Large intestine (tissue), 3 donors: Measurements from ENCODE around the gene NCAM2. TPM values are rescaled to one million over a fixed set of nuclear protein-coding genes. Genes with fewer than 3 reads are reported as not detected.

Experiments used
- DNase-seq, 2 donors: peaks; one replicate each; pipeline versions ENCODE4 v3.0.0 to v3.0.0-alpha.2; 2013
- H3K27ac ChIP-seq: one replicate; pipeline ENCODE4 v1.5.1; 2013; ENCODE audit warnings: low read length
- H3K27me3 ChIP-seq: 2 replicates; pipeline ENCODE4 v1.6.1; 2013; ENCODE audit warnings: low read length; ENCODE audit not compliant: control insufficient read depth, insufficient read depth
- H3K36me3 ChIP-seq: 2 replicates; pipeline ENCODE4 v1.6.1; 2013; ENCODE audit warnings: low read length; ENCODE audit not compliant: control insufficient read depth, insufficient read depth
- H3K4me1 ChIP-seq: one replicate; pipeline ENCODE4 v1.6.1; 2013; ENCODE audit warnings: low read length; ENCODE audit not compliant: control insufficient read depth, insufficient read depth
- H3K4me3 ChIP-seq: one replicate; pipeline ENCODE4 v1.5.1; 2013; ENCODE audit warnings: low read length
- H3K9me3 ChIP-seq: one replicate; pipeline ENCODE4 v1.6.1; 2013; ENCODE audit warnings: mild to moderate bottlenecking, low read depth, low read length, moderate library complexity; ENCODE audit not compliant: control insufficient read depth
- WGBS: methylation state at CpG from one replicate; pipeline ENCODE4 v1.1.5; 2013; ENCODE audit warnings: low lambda C conversion rate; ENCODE audit not compliant: insufficient coverage; 5-methylcytosine and 5-hydroxymethylcytosine counted together
- polyA plus RNA-seq: library from polyadenylated mRNA; unstranded; fragments of 120-200 nt; gene quantifications from one replicate; pipeline ENCODE4 v1.2.1, GENCODE V29; 2013

Gene NCAM2
- polyA plus RNA-seq, 1 donor, result 7.7 TPM

- DNase-seq, result no peak
- H3K9me3 ChIP-seq, result no peaks in the 10 kb centered on the region
- H3K4me1 ChIP-seq, result no peaks in the 10 kb centered on the region
- no peak overlapping the region for H3K27ac ChIP-seq
- H3K4me3 ChIP-seq, result no peak overlapping the region
- WGBS, result 65% methylated on average over 2 of the region's 5 CpGs
- no peaks in the 10 kb centered on the region for H3K27me3 ChIP-seq
- H3K36me3 ChIP-seq, result no peaks in the 10 kb centered on the region
Observed at GRCh38 chr21:21204366-21204996, 206.3 kb downstream of the NCAM2 start.

GRCh38 chr21:21205604-21206003 lies 207.4 kb downstream of the NCAM2 start:
- no CpG with 5 or more reads among the region's 1 CpG for WGBS

GRCh38 chr21:21210552-21210951 lies 212.3 kb downstream of the NCAM2 start:
- H3K27me3 ChIP-seq, result no peaks in the 10 kb centered on the region
- WGBS, result no CpG with 5 or more reads among the region's 2 CpGs
- H3K27ac ChIP-seq, result no peak overlapping the region
- H3K4me3 ChIP-seq, result no peak overlapping the region
- no peaks in the 10 kb centered on the region for H3K9me3 ChIP-seq
- no peaks in the 10 kb centered on the region for H3K36me3 ChIP-seq
- no peak for DNase-seq
- H3K4me1 ChIP-seq, result no peaks in the 10 kb centered on the region

More at GRCh38 chr21:21205604-21206003, 207.4 kb downstream of the NCAM2 start:
- Histone ChIP-seq H3K4me3 (no peak overlapping the region), H3K9me3 (no peaks in the 10 kb centered on the region), H3K4me1 (no peaks in the 10 kb centered on the region), H3K27ac (no peak overlapping the region), H3K36me3 (no peaks in the 10 kb centered on the region), H3K27me3 (no peaks in the 10 kb centered on the region)
- no peak for DNase-seq

GRCh38 chr21:21213297-21213696 lies 215.1 kb downstream of the NCAM2 start:
- 100% methylated on average over 1 of the region's 1 CpG for WGBS
- Histone ChIP-seq H3K27ac (no peak overlapping the region), H3K27me3 (no peaks in the 10 kb centered on the region), H3K36me3 (no peaks in the 10 kb centered on the region), H3K4me1 (no peaks in the 10 kb centered on the region), H3K9me3 (no peaks in the 10 kb centered on the region), H3K4me3 (no peak overlapping the region)
- no peak for DNase-seq

- Histone ChIP-seq H3K4me1 (no peaks in the 10 kb centered on the region), H3K9me3 (no peaks in the 10 kb centered on the region), H3K36me3 (no peaks in the 10 kb centered on the region), H3K4me3 (no peak overlapping the region), H3K27me3 (no peaks in the 10 kb centered on the region), H3K27ac (no peak overlapping the region)
- no peak for DNase-seq
- 65% methylated on average over 2 of the region's 2 CpGs for WGBS
Observed at GRCh38 chr21:21216047-21216446, 217.8 kb downstream of the NCAM2 start.

- H3K4me3 ChIP-seq, result no peak overlapping the region
- WGBS, result no CpG with 5 or more reads among the region's 1 CpG
- no peak overlapping the region for H3K27ac ChIP-seq
- no peaks in the 10 kb centered on the region for H3K36me3 ChIP-seq
- H3K9me3 ChIP-seq, result no peaks in the 10 kb centered on the region
- DNase-seq, result no peak
- H3K4me1 ChIP-seq, result no peaks in the 10 kb centered on the region
- H3K27me3 ChIP-seq, result no peaks in the 10 kb centered on the region
Observed at GRCh38 chr21:21226472-21226871, 228.3 kb downstream of the NCAM2 start.

GRCh38 chr21:21230672-21231071 lies 232.5 kb downstream of the NCAM2 start:
- no peak overlapping the region for H3K27ac ChIP-seq
- no peaks in the 10 kb centered on the region for H3K27me3 ChIP-seq
- H3K9me3 ChIP-seq, result no peaks in the 10 kb centered on the region
- H3K4me3 ChIP-seq, result no peak overlapping the region
- no peaks in the 10 kb centered on the region for H3K4me1 ChIP-seq
- H3K36me3 ChIP-seq, result no peaks in the 10 kb centered on the region
- DNase-seq, result no peak
- 43% methylated on average over 3 of the region's 3 CpGs for WGBS

GRCh38 chr21:21231913-21232312 lies 233.7 kb downstream of the NCAM2 start:
- no peak overlapping the region for H3K4me3 ChIP-seq

GRCh38 chr21:21232320-21232719 lies 234.1 kb downstream of the NCAM2 start:
- no peak overlapping the region for H3K4me3 ChIP-seq
- DNase-seq, result no peak
- no peaks in the 10 kb centered on the region for H3K27me3 ChIP-seq
- no peak overlapping the region for H3K27ac ChIP-seq
- WGBS, result 50% methylated on average over 1 of the region's 1 CpG
- no peaks in the 10 kb centered on the region for H3K9me3 ChIP-seq
- no peaks in the 10 kb centered on the region for H3K36me3 ChIP-seq
- no peaks in the 10 kb centered on the region for H3K4me1 ChIP-seq

More at GRCh38 chr21:21231913-21232312, 233.7 kb downstream of the NCAM2 start:
- no peaks in the 10 kb centered on the region for H3K9me3 ChIP-seq
- no peaks in the 10 kb centered on the region for H3K27me3 ChIP-seq
- H3K36me3 ChIP-seq, result no peaks in the 10 kb centered on the region
- H3K4me1 ChIP-seq, result no peaks in the 10 kb centered on the region
- no peak overlapping the region for H3K27ac ChIP-seq
- no peak for DNase-seq
- WGBS, result 9% methylated on average over 1 of the region's 1 CpG

- Histone ChIP-seq H3K27ac (no peak overlapping the region), H3K36me3 (no peaks in the 10 kb centered on the region), H3K4me1 (no peaks in the 10 kb centered on the region), H3K4me3 (no peak overlapping the region), H3K27me3 (no peaks in the 10 kb centered on the region), H3K9me3 (no peaks in the 10 kb centered on the region)
- DNase-seq, result no peak
Observed at GRCh38 chr21:21233051-21233450, 234.8 kb downstream of the NCAM2 start.

GRCh38 chr21:21236996-21237395 lies 238.8 kb downstream of the NCAM2 start:
- Histone ChIP-seq H3K27ac (no peak overlapping the region), H3K4me1 (no peaks in the 10 kb centered on the region), H3K9me3 (no peaks in the 10 kb centered on the region), H3K36me3 (no peaks in the 10 kb centered on the region), H3K27me3 (no peaks in the 10 kb centered on the region), H3K4me3 (no peak overlapping the region)
- 100% methylated on average over 2 of the region's 3 CpGs for WGBS
- no peak for DNase-seq
